NCI-H524 (cell line): ENCODE results near the gene FUBP3.
A peak's percentile ranks its signal among the peaks of the same experiment; 100 is the strongest.
"Not testable (repeated sequence)": the region's sequence is repeated elsewhere in the genome, so short reads cannot be mapped to it uniquely, and the experiment has no call there.

Source experiments
- DNase-seq, 2 experiments: peaks; one replicate each; lab custom pipeline; 2025; lab: John Stamatoyannopoulos, UW

Gene FUBP3

DNA sequence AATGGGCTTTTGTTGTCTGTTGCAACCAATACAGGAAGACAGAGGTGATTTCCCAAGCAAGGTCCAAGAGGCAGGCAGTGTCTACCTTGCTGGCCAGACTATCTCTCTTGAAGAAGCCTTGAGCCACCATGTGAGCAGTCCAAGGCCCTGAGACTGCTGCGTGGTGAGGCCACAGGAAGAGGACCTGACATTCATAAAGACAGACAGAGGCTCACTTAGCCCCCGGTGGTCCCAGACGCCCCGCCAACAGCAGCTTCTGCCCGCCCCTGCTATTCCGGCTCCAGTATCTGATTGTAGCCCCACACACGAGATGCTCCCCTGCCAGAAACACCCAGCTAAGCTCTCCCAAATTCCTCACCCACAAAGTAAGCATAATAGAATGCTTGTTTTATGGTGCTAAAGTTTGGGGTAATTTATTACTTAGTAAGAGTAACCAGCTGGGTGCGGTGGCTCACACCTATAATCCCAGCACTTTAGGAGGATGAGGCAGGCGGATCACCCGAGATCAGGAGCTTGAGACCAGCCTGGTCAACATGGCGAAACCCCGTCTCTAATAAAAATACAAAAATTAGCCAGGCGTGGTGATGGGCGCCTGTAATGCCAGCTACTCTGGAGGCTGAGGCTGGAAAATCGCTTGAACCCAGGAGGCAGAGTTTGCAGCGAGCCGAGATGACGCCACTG is 22.8 kb upstream of the FUBP3 start:
- peak in 1 of 2 experiments; percentile 41 for DNase-seq

DNA sequence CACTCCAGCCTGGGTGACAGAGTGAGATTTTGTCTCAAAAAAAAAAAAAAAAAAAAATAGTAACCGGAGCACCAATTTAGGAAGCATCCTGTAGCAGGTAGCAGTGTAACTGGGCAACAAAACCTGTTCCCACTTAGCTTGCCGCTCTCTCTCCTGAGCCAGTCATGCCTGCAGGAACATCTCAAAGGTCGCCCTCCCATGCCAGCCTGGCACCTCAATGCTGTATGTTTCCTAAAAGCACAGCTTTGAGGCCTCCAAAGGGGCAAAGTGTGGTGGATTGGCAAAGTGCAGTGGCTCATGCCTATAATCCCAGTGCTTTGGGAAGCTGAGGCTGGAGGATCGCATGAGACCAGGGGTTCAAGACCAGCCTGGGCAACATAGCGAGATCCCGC is 22.3 kb upstream of the FUBP3 start:
- no peak for DNase-seq

DNA sequence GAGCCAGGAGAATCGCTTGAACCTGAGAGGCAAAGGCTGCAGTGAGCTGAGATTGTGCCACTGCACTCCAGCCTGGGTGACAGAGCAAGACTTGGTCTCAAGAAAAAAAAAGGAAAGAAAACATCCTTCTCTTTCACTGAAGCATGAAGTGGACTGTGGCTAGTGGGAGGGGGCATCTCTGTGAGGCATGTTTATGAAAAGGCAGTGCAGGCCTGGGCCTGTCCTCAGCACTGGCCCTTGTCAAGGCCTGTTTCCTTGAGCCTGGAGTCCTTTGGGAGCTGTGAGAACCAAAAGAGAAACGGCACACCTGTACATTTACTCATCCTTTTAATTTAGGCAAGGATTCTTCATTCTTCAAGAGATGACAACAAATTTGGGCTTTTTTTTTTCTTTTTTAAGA is 18.3 kb upstream of the FUBP3 start:
- DNase-seq = peak in 1 of 2 experiments; percentile 26

DNA sequence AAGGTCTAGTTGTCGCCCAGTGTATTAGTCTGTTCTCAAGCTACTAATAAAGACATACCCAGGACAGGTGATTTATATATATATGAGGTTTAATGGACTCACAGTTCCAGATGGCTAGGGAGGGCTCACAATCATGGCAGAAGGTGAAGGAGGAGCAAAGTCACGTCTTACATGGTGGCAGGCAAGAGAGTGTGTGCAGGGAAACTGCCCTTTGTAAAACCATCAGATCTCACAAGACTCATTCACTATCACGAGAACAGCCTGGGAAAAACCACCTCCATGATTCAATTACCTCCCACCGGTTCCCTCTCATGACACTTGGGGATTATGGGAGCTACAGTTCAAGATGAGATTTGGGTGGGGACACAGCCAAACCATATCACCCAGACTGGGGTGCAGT is 16.9 kb upstream of the FUBP3 start:
- not testable (repeated sequence) for DNase-seq

DNA sequence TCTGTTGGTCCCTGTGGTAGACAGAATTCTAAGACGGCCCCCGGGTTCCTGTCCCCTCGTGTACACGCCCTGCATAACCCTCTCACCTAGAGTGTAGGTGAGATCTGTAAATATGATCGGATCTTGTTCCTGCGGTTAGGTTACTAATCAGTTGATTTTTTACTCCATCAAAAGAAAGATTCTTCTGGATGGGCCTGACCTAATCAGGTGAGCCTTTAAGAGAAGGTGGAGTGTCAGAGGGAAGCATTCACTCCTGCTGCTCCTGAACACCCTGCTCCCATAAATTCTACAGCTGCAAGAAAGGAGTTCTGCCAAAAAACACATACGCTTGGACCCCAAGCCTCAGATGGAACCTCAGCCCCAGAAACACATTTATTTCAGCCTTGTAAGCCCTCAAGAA is 15.6 kb upstream of the FUBP3 start:
- no peak for DNase-seq

DNA sequence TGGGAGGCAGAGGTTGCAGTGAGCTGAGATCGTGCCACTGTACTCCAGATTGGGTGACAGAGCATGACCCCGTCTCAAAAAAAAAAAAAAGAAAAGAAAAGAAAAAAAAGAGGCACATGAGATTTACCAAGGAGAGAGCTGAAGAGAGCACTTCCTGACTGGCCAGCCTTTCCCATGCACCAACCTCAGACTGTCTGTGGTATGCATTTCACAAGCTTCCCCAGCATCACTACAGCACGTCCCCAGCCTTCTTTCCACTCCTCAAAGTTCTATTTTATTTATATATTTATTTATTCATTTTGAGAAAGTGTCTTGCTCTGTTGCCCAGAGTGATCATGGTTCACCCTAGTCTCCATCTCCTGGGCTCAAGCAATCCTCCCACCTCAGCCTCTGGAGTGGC is 13.6 kb upstream of the FUBP3 start:
- no peak for DNase-seq

DNA sequence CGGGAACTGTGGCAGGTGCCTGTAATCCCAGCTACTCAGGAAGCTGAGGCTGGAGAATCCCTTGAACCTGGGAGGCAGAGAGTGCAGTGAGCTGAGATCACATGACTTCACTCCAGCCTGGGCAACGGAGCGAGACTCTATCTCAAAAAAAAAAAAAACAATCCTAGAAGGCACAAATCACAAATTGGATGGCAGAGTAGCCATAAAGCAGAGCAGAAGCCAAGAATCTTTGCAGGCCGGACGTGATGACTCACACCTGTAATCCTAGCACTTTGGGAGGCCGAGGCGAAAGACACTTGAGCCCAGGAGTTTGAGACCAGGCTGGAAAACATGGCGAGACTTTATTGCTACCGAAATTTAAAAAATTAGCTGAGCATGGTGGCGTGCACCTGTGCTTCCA is 9.2 kb upstream of the FUBP3 start:
- no peak for DNase-seq

DNA sequence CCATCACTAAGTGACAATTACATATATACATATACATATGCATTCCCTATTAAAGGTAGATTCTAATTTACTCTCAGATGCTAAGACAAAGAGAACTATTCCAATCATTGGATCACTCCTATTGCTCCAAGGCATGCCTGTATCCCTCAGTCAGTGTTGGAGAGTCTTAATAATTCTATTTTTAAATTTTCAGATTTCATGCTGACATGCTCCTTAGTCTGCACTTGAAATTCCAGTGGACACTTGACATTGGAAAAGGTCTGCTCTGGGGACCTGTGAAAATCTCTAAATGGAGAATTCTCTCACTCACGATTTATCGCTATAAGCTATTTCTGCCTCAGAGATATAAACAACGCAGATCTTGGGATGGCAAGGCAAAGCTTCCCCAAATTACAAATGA is 3.9 kb upstream of the FUBP3 start:
- no peak for DNase-seq

DNA sequence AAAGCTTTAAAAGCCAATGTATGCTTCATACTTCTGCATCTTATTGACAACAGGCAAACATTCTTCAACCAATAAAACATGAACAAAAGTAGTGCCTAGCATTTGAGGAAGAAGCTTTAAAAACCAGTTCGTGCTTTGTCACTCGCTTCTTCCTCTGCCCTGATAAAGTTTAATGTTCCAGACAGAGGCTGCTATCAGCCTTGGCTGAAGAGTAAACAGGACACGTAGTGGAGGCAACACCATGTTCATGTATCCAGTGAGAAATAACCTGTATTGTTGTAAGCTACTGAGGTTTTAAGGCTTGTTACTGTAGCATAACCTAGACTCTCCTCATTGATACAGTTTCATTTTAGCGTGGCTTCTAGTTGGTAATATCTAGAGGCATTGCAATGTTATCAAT is 3.2 kb upstream of the FUBP3 start:
- DNase-seq = no peak

DNA sequence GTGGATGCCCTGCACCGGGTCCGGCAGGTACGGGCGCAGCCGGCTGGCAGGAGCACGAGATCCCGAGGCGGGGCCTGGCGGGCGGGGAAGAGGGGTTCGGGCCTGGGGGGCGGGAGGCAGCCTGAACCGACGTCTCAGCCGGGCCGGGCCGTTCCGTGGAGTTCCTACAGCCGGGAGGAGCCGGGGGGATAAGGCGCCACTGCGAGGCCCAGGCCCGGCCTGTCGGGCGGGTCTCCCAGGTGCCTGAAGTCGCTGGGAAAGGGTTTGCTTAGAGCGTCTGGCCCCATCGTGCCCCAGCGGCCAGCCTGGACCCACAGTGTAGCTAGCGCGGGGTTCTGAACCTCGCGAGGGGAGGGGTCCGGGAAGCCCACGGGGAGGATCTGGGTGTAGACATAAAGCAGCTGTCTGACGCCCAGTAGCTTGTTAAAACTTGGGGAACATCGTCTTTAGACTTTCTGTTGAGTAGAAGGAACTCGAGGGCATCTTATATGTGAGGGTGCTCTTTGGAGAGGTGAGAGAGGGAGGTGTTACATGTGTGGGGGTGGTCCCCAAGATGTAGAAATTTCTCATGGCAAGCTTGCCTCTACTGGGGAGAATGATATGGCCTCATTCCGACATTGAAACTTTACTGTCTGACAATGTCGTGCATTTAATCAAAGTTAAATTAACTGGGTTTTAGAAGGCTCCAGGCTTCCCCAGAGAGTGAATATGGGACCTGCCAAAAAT is 524 bp downstream of the FUBP3 start:
- no peak for DNase-seq

DNA sequence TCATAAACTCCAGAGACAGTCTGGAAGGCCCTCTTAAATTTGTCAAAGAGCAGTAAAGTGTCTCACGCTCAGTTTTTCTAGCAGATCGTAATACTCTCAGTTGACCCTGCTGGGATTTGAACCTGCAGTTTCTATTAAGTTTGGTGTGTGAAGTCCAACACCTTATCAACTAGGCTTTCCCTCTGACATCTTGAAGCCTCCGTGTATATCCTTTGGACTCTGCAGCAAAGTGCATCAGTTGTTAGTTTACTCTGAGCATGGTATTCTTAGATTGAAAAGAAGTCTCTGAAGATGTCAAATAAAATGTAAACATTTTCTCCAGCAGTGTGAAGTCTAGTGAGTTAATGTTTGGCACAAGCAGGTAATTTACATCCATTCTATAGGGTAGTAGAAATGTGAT is 2.4 kb downstream of the FUBP3 start:
- DNase-seq = no peak

DNA sequence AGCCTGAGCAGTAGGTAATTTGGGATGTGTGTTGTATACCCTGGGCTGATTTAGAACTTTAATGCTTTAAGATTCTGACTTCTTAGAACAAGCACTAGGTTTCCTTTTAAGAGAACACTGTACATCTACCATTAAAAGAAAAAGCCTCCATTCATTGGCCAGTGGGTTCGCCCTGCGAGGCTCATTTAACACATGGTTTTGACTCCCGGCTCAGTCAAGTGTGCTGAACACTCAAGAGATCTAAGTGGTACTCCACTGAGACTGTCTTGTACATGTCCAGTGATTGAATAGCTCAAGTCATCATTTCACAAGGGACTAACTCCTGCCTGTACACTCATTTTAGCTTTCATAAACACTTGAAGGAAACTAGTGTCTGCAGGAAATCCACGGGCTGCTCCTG is 3.9 kb downstream of the FUBP3 start:
- no peak for DNase-seq

DNA sequence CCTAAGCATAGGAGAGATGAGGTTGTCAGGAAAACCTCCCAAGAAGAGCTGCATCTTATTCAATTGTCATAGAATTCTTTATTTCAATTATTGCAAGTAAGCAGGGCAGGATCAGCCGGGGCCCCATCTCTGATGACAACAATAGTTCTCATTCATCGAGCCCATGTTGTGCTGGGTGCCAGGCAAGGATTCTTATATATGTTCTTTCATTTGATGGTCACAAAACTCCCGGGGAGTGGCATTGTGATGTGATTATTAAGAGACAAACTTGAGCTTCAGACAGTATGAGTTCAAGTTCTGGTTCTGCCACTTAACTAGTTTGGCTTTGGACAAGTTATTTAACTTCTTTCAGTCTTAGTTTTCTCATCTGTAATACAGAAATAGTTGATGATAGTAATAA is 8.5 kb downstream of the FUBP3 start:
- no peak for DNase-seq

DNA sequence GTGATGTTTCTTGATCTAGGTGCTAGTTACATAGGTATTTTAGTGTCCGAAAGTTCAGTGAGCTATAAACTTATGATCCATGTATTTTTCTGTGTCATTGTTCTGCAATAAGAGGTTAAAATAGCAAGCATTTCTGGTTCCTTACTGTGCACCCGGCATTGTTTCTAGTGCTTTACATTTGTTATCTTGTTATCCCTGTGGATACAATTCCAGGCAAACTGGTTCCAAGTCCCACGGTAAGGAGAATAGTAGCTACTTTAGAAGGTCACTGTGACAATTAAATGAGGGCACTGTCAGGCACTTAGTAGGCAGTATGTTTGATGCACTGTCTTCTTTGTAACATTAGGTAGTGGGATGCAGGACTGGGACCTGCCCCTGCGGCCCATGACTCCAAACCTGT is 9.0 kb downstream of the FUBP3 start:
- DNase-seq = no peak

DNA sequence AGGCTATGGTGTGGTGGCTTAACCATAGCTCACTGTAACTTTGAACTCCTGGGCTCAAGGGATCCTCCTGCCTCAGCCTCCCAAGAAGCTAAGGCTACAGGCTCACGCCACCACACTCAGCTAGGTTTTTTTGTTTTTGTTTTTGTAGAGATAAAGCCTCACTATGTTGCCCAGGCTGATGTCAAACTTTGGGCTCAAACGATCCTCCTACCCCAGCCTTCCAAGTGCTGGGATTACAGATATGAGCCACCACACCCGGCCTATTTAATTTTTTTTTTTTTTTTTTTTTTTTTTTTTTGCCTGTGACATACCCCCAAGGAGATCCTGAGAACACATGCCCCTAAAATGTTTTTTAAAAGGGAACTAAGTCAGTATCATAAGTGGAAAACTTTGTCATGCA is 10.4 kb downstream of the FUBP3 start:
- no peak for DNase-seq

DNA sequence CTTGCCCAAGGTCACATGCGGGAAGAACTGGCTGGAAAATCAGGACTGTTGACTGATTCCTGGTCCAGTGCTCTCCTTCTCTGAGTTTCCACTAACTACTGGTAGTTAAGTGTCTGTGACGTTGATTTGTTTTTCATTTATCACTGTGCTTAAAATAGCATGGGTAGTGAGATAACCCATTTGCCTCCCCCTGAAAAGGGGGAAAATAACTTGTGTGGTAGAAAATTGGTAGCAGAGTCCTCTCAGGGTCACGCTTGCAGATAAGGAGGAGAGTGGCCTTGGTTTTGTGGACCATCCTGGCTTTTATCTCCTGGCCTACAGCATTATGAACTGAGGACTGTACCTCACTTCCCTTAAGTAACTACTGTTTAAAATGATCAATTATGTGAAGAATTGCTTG is 10.9 kb downstream of the FUBP3 start:
- DNase-seq = no peak

DNA sequence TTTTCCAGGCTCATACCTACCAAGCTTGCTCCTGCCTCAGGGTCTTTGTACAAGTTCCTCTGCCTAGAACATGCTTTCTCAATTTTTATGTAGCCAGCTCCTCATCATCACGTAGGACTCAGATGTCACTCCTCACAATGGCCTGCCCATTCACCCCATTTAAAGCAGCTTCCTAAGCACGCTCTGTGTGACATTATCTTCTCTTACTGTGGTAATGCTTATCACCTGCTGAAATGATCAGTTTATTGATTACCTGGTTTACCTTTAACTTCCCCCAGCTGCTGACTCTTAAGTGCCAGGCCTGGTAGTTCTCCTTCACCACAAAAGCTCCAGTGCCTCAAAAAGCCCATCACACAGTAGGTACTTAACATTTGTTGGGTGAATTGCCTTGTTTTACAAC is 13.6 kb downstream of the FUBP3 start:
- no peak for DNase-seq

DNA sequence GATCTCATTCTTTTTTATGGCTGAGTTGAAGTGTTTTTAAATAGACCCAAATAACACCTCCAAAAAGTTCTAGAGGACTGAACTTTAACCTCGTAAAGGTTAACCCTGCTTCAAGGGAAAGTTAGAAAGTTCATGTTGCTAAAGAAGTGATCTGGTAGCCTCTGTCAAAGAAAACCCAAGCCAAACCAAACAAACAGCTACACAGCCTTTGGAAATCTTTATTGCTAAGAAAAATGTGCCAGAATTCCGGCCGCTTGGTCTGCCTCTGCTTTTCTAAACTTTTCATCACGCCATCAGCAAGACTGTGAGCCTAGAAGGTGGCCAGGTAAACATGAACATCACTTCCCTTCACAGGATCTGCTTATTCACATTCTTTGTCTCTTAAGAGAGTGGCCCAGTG is 17.9 kb downstream of the FUBP3 start:
- no peak for DNase-seq

DNA sequence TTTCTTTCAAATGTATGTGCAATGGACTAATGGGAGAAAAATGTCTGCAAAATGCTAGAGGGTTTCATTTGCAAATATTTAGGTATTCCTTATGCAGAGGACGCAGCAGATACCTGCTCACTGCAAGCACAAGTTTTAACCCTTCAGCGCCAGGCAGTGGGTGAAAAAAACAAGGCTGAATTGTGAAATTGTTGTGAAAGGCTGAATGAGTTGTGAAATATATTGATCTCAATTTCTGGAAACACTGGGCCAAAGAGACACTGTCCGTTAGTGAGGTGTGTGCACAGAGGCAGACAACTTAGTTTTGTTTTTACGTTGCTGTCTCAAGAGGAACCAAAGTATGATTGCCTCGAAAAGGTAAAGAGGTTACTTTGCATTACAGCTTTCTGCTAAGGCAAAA is 18.8 kb downstream of the FUBP3 start:
- DNase-seq = no peak

DNA sequence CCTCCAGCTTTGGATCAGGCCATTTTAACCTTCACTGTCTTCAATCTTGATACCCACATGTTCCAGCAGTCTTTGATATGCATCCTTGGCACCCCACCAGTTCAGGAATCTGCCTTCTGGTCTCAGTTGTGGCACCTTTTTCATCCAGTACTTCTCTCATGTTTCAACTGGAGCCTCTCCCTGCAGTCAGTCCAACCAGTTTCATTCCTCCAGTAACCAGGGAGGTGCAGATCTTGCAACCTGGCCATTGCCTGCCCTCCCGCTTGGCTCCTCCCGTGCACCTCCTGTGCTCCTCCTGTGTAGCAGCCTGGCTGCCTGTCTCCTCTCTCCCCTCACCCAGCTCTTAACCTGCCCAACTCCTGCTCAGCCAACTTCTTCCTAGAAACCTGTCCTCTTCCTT is 20.2 kb downstream of the FUBP3 start:
- DNase-seq = no peak

DNA sequence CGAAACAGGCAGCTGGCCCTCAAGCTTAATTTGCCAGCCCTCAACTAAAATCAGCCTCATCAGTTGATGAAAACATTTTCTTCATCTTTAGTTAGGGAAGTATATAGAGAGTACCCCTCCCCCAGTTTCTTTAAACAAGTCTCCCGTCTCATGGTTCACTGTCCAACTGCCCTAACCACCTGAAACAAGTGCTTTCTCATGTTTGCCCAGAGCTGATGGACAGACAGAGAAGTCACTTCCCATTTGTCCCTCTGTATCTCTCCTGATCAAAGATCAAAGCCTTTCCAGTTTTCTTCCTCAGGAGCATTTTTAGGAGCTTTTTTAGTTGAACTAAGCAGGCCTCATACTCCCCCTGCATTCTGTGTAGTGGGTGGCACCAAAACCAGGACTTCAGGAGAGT is 21.7 kb downstream of the FUBP3 start:
- no peak for DNase-seq

DNA sequence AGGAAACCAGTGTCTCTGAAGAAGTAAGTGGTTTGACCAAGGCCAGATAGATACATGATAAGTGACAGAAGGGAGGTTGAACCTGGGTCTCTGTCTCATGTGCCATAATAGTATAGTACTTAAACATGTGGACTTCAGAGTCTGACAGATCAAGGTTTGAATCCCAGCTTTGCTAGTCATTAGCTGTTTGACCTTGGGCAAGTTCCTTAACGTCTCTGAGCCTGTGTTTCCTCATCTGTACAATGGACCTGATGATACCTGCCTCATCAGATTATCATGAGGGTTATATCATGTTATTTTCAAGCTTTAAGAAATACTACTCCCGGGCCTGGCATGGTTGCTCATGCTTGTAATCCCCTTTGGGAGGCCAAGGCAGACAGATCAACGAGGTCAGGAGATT is 24.9 kb downstream of the FUBP3 start:
- no peak for DNase-seq

DNA sequence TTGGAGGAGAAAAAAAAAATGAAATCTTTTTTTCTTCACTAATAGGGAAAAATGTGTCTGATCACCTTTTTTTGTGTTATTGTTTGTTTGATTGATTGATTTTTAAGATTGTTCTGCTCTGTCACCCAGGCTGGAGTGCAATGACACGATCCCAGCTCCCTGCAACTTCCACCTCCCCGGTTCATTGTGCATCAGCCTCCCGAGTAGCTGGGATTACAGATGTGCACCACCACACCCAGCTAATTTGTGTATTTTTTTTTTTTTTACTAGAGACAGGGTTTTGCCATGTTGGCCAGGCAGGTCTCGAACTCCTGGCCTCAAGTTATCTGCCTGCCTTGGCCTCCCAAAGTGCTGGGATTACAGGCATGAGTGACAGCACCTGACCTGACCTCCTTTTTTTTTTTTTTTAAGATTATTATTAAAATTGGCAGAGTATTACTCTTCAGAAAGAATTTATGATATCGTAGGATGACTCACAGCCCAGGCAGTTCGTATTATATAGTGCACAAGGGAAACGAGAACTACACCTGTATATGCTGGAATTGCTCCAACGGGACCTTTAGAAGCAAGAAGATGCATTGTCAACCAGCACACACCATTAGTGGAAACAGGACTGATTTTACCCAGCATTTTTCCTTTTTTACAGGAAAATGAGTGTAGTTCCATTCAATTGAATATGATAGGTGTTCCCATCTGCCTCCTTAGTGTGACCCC is 27.7 kb downstream of the FUBP3 start:
- no peak for DNase-seq
